Endothelial cell of umbilical vein (primary cell): ENCODE measurements around the gene IL9. TPM values are rescaled to one million over a fixed set of nuclear protein-coding genes. Genes with fewer than 3 reads are reported as not detected.

Experiments
- BruUV-seq: library from RNA; stranded (reverse); fragments of 400-500 nt; replicated peaks from 2 replicates; lab custom pipeline; 2021; lab: Mats Ljungman, UMichigan
- CTCF ChIA-PET: fragments of 300-600, 350-600 bp; sonication (Branson Sonifier 250); formaldehyde crosslinking; loops from one replicate; lab custom pipeline; 2021; ENCODE audit warnings: antibody characterized with exemption, inconsistent platforms; lab: Charles Lee
- POLR2A ChIA-PET: fragments of 300-600, 350-600 bp; sonication (Branson Sonifier 250); formaldehyde crosslinking; loops from one replicate; lab custom pipeline; 2021; ENCODE audit warnings: antibody characterized with exemption, inconsistent platforms; lab: Charles Lee
- DNase-seq: peaks from one replicate; pipeline ENCODE4 v3.0.0-alpha.2; 2011; ENCODE audit warnings: low read depth, low spot score
- FAIRE-seq: peaks from 2 replicates; lab custom pipeline; 2011; peaks lifted over from hg19 to GRCh38; lab: Jason Lieb, UNC
- H2AFZ ChIP-seq: 2 replicates; pipeline ENCODE4 v1.6.0; 2012; ENCODE audit warnings: low read depth, low read length, control low read depth, inconsistent platforms
- H3K27ac ChIP-seq: 2 replicates; pipeline ENCODE4 v1.5.1; 2011; ENCODE audit warnings: low read depth, mild to moderate bottlenecking, control low read depth, low read length, moderate library complexity; ENCODE audit not compliant: insufficient read depth
- H3K27me3 ChIP-seq, 2 experiments: 2 replicates each; pipeline versions ENCODE4 v1.6.0 to v1.6.1; 2011; ENCODE audit warnings: low read length in 2 of 2, mixed read lengths in 1 of 2; ENCODE audit not compliant: control insufficient read depth in 2 of 2, insufficient read depth in 2 of 2
- H3K36me3 ChIP-seq, 2 experiments: 2 replicates in 1 of 2; 3 replicates in 1 of 2; pipeline ENCODE4 v1.5.1; 2011; ENCODE audit warnings: low read length in 2 of 2, mild to moderate bottlenecking in 1 of 2, moderate library complexity in 1 of 2; ENCODE audit not compliant: control insufficient read depth in 2 of 2, insufficient read depth in 2 of 2; ENCODE audit errors: extremely low read depth in 1 of 2
- H3K4me1 ChIP-seq: 3 replicates; pipeline ENCODE4 v1.5.1; 2011; ENCODE audit warnings: mild to moderate bottlenecking, low read length; ENCODE audit not compliant: control insufficient read depth, insufficient read depth; ENCODE audit errors: extremely low read depth
- H3K4me2 ChIP-seq: 2 replicates; pipeline ENCODE4 v1.6.1; 2011; ENCODE audit warnings: low read length, control low read depth, mixed read lengths; ENCODE audit not compliant: insufficient read depth
- H3K4me3 ChIP-seq, 3 experiments: fragments of 200-600 bp in 1 of 3; sonication (generic), shearing (Covaris generic) in 1 of 3; replicated peaks in 1 of 3; 2 replicates each; pipeline ENCODE4 v1.5.1; 2011 to 2016; ENCODE audit warnings: control low read depth in 3 of 3, low read length in 3 of 3, mild to moderate bottlenecking in 2 of 3, inconsistent platforms in 1 of 3, low read depth in 1 of 3, moderate library complexity in 1 of 3; ENCODE audit not compliant: insufficient read depth in 1 of 3
- H3K79me2 ChIP-seq: 2 replicates; pipeline ENCODE4 v1.6.0; 2012; ENCODE audit warnings: low read length, inconsistent platforms; ENCODE audit not compliant: control insufficient read depth, insufficient read depth
- H3K9ac ChIP-seq: replicated peaks from 2 replicates; pipeline ENCODE3; 2011; ENCODE audit warnings: low read length, control low read depth; ENCODE audit not compliant: insufficient read depth; ENCODE audit errors: extremely low read depth
- H3K9me1 ChIP-seq: replicated peaks from 3 replicates; pipeline ENCODE4 v1.6.0; 2011; ENCODE audit warnings: mild to moderate bottlenecking, low read length; ENCODE audit not compliant: control insufficient read depth, insufficient read depth; ENCODE audit errors: extremely low read depth
- H3K9me3 ChIP-seq: replicated peaks from 2 replicates; pipeline ENCODE4 v1.5.1; 2012; ENCODE audit warnings: low read length, inconsistent platforms; ENCODE audit not compliant: control insufficient read depth, insufficient read depth
- H4K20me1 ChIP-seq: replicated peaks from 2 replicates; pipeline ENCODE3; 2011; ENCODE audit warnings: mild to moderate bottlenecking, low read length; ENCODE audit not compliant: control insufficient read depth, insufficient read depth; ENCODE audit errors: extremely low read depth
- EZH2 ChIP-seq: IDR thresholded peaks from 2 replicates; pipeline ENCODE4 v1.6.1; 2012; ENCODE audit warnings: borderline replicate concordance, low read depth, mild to moderate bottlenecking, moderate library complexity, low read length, inconsistent platforms; ENCODE audit not compliant: severe bottlenecking
- FOS ChIP-seq: IDR thresholded peaks from 2 replicates; pipeline ENCODE4 v1.6.1; 2011; ENCODE audit warnings: mild to moderate bottlenecking, low read length, moderate library complexity, borderline replicate concordance; ENCODE audit not compliant: insufficient read depth
- GATA2 ChIP-seq: IDR thresholded peaks from 2 replicates; pipeline ENCODE4 v1.7.0; 2011; ENCODE audit warnings: low read depth, mild to moderate bottlenecking, moderate library complexity, mixed read lengths, low read length; ENCODE audit not compliant: insufficient read length, insufficient read depth
- JUN ChIP-seq: IDR thresholded peaks from 2 replicates; pipeline ENCODE4 v1.6.1; 2011; ENCODE audit warnings: borderline replicate concordance, low read depth; ENCODE audit not compliant: insufficient read length, insufficient read depth
- MYC ChIP-seq: IDR thresholded peaks from one replicate; pipeline ENCODE4 v1.6.1; 2011; ENCODE audit warnings: mild to moderate bottlenecking, low read depth, low read length
- POLR2A ChIP-seq: IDR thresholded peaks from 2 replicates; pipeline ENCODE4 v1.6.1; 2012; ENCODE audit warnings: low read depth, mild to moderate bottlenecking, control low read depth, low read length
- POLR2AphosphoS5 ChIP-seq: IDR thresholded peaks from 2 replicates; pipeline ENCODE4 v1.6.1; 2012; ENCODE audit warnings: low read depth, mild to moderate bottlenecking, control low read depth, low read length, moderate library complexity; ENCODE audit not compliant: insufficient read depth
- dilution Hi-C: fragments of 300-500 bp; cut with MboI; formaldehyde crosslinking; loops from one replicate; pipeline ENCODE4 v1.15.0; 2019; ENCODE audit warnings: low sequenced_read_pairs; ENCODE audit not compliant: extremely low pct_ligation_motif_present
- intact Hi-C: fragments of 100-400 bp; cut with micrococcal nuclease; formaldehyde crosslinking; loops from one replicate; pipeline ENCODE4 v1.10.0; 2022
- polyA plus RNA-seq, 4 experiments: library from polyadenylated mRNA; depleted of rRNA in 3 of 4; stranded (reverse) in 3 of 4; unstranded in 1 of 4; fragments of >200 nt; gene quantifications; 2 replicates each; pipeline versions ENCODE4 v1.2.1 to v1.2.3, GENCODE V29; 2011 to 2012; ENCODE audit warnings: missing spikeins in 1 of 4
- total RNA-seq: library from RNA; stranded (reverse); gene quantifications from 2 replicates; pipeline ENCODE4 v1.2.3, GENCODE V29; 2021
- TF ChIP-seq, protein P1 (sequence below), 2 donors: IDR thresholded peaks; 1 replicate in 1 of 2; 2 replicates in 1 of 2; pipeline ENCODE4 v1.5.1; 2011; ENCODE audit warnings: low read length in 2 of 2, mild to moderate bottlenecking in 2 of 2, moderate library complexity in 2 of 2, control low read depth in 1 of 2, inconsistent platforms in 1 of 2, low read depth in 1 of 2; ENCODE audit not compliant: insufficient read depth in 1 of 2; ENCODE audit errors: extremely low read depth in 1 of 2
- TF ChIP-seq, protein P2 (sequence below): IDR thresholded peaks from 2 replicates; pipeline ENCODE4 v1.6.1; 2011; ENCODE audit not compliant: insufficient read depth, insufficient read length

IL9 gene
- total and polyA plus RNA-seq, 2 donors (not counting 3 experiments of a cell fraction or from before 2014, with no cell fraction given), result not detected

DNA sequence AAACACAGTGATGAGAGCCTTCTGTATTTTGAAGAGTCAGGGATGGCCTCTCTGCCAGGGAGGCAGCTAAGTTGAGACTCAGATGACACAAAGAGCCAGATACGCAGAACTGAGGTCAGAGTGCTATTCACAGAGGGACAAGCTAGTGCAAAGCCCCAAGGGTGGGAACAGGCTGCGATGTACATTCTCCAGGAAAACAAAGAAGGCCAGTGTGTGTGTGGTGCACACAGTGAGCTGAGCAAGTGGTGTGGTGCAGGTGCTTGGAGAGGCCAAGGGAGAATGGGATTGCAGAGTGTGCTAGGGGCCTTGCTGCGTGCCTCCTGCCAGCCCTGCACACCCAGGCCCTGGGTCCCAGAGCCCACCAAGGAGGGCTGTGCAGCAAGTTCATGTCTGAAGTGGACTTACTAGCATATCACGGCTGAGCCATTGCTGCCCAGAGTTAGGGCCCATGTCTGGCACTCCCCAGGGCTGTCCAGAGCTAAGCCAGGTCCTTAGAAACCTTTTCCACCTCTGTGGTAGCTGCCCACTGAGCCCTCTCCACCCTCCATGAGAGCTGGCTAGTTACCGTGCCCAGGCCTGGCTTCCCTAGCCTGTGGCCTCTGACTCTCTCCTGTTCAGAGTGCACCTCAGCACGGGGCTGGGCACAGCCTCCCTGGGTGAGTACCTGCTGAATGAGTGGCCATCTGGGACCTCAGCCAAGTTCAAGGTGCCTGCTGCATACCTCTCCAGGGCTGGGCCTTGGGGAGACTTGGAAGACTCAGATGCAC is 51.9 kb downstream of the IL9 start:
- H3K4me1 ChIP-seq, result no peaks in the 10 kb centered on the region
- ChIA-PET CTCF (interaction anchor here (0.6 kb wide), 1 partner anchor 10 kb away, joined by 3 read pairs; no protein-coding TSS in a partner anchor), POLR2A (no interaction called here)
- dilution Hi-C loops (loop anchor here (25.0 kb wide), 2 partner anchors 106 to 256 kb away; partner anchors contain the start of gene CXCL14), intact Hi-C loops (no loop called here)
- DNase-seq, result no peak
- H4K20me1 ChIP-seq, result no peaks in the 10 kb centered on the region
- no TSS peak for BruUV-seq
- no peaks in the 10 kb centered on the region for H3K9me1 ChIP-seq
- H3K79me2 ChIP-seq, result no peaks in the 10 kb centered on the region
- no peak overlapping the region for H2AFZ ChIP-seq
- H3K4me3 ChIP-seq, result no peak overlapping the region
- no peaks in the 10 kb centered on the region for H3K9me3 ChIP-seq
- peaks cover 0 to 2% of the 10 kb centered on the region in 2 experiments for H3K27me3 ChIP-seq
- TF ChIP-seq FOS (no peak), GATA2 (no peak)
- no peak overlapping the region for H3K4me2 ChIP-seq
- no peaks in the 10 kb centered on the region for H3K36me3 ChIP-seq
- H3K9ac ChIP-seq, result no peak overlapping the region
- H3K27ac ChIP-seq, result no peak overlapping the region
- FAIRE-seq, result no peak

DNA sequence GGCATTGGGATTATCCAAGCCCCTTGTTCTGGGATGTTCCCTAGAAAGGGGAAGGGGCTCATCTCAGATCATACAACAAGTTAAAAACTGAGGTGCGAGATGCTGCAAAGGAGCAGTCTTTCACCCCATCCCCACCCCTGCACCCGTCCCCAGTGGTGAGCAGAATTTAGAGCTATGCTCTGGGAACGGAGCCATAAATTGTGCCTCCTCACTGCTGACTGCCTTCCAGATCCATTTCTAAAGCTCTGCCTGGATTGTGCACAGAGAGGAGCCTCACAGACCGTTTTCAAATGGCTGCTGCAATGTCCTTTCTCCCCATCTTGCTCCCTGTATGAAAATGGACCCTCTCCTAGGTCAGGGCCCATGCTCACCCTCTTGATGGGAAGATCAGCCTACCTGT is 52.9 kb downstream of the IL9 start:
- ChIA-PET CTCF (no interaction called here), POLR2A (no interaction called here)
- no peaks in the 10 kb centered on the region for H3K9me3 ChIP-seq
- TF ChIP-seq, protein P1, sequence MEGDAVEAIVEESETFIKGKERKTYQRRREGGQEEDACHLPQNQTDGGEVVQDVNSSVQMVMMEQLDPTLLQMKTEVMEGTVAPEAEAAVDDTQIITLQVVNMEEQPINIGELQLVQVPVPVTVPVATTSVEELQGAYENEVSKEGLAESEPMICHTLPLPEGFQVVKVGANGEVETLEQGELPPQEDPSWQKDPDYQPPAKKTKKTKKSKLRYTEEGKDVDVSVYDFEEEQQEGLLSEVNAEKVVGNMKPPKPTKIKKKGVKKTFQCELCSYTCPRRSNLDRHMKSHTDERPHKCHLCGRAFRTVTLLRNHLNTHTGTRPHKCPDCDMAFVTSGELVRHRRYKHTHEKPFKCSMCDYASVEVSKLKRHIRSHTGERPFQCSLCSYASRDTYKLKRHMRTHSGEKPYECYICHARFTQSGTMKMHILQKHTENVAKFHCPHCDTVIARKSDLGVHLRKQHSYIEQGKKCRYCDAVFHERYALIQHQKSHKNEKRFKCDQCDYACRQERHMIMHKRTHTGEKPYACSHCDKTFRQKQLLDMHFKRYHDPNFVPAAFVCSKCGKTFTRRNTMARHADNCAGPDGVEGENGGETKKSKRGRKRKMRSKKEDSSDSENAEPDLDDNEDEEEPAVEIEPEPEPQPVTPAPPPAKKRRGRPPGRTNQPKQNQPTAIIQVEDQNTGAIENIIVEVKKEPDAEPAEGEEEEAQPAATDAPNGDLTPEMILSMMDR (IDR thresholded peaks at IDR 0.05; ENCODE audit: extremely low read depth in 1 of 2, insufficient read depth in 1 of 2, low read depth in 1 of 2, low read length in 2 of 2), result no peak
- TF ChIP-seq POLR2AphosphoS5, result no peak
- no peak for TF ChIP-seq EZH2
- TF ChIP-seq, protein P2, sequence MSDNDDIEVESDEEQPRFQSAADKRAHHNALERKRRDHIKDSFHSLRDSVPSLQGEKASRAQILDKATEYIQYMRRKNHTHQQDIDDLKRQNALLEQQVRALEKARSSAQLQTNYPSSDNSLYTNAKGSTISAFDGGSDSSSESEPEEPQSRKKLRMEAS, result no peak
- TF ChIP-seq GATA2, result no peak
- no peak for TF ChIP-seq MYC
- TF ChIP-seq FOS, result no peak
- no peak for TF ChIP-seq JUN
- no peak for TF ChIP-seq POLR2A
- no peaks in the 10 kb centered on the region for H3K79me2 ChIP-seq
- DNase-seq (no peak), FAIRE-seq (no peak)
- BruUV-seq, result no TSS peak
- no peaks in the 10 kb centered on the region for H3K9me1 ChIP-seq
- H3K4me1 ChIP-seq, result no peaks in the 10 kb centered on the region
- no peak overlapping the region for H3K4me2 ChIP-seq
- H3K9ac ChIP-seq, result no peak overlapping the region
- dilution Hi-C loops (loop anchor here (25.0 kb wide), 2 partner anchors 105 to 255 kb away; partner anchors contain the start of gene CXCL14), intact Hi-C loops (no loop called here)
- H2AFZ ChIP-seq, result no peak overlapping the region
- H3K27ac ChIP-seq, result no peak overlapping the region
- no peak overlapping the region for H3K4me3 ChIP-seq
- H4K20me1 ChIP-seq, result no peaks in the 10 kb centered on the region
- no peaks in the 10 kb centered on the region for H3K36me3 ChIP-seq
- peaks cover 0 to 2% of the 10 kb centered on the region in 2 experiments for H3K27me3 ChIP-seq
